Epithelial cell of esophagus (primary cell): Measurements from ENCODE around the gene SERTAD2.
A peak's percentile ranks its signal among the peaks of the same experiment; 100 is the strongest.

Experiments
- DNase-seq: peaks from one replicate; pipeline ENCODE4 v3.0.0; 2010; ENCODE audit warnings: low read depth
- H3K4me3 ChIP-seq: 2 replicates; pipeline ENCODE4 v1.5.1; 2011; ENCODE audit warnings: mild to moderate bottlenecking, low read length, control low read depth
- CTCF ChIP-seq: IDR thresholded peaks from 2 replicates; pipeline ENCODE4 v1.5.1; 2011; ENCODE audit warnings: low read depth, mild to moderate bottlenecking, low read length, control low read depth, inconsistent platforms; ENCODE audit not compliant: insufficient read depth; ENCODE audit errors: missing control alignments

The SERTAD2 gene

GRCh38 chr2:64653109-64654062, at the start of gene SERTAD2:
Gene SERTAD2, minus strand, starts transcription at chr2:64653913. Its CDS starts 17,042 bp downstream, at chr2:64636871.
- peak within 1 kb of the TSS; percentile 88 for H3K4me3 ChIP-seq
- peak; percentile 91 for DNase-seq
- TF ChIP-seq CTCF, result no peak

- peak; percentile 84 for DNase-seq
- no peak overlapping the region for H3K4me3 ChIP-seq
- TF ChIP-seq CTCF, result no peak
Measured at GRCh38 chr2:64700133-64700809, 46.6 kb upstream of the SERTAD2 start.

- no peak for TF ChIP-seq CTCF
- H3K4me3 ChIP-seq, result no peak overlapping the region
- DNase-seq, result no peak
Measured at GRCh38 chr2:64699712-64700111, 46.0 kb upstream of the SERTAD2 start.

GRCh38 chr2:64698668-64699444, 45.1 kb upstream of the SERTAD2 start:
- H3K4me3 ChIP-seq, result no peak overlapping the region
- DNase-seq, result peak; percentile 71
- TF ChIP-seq CTCF, result no peak

- no peak for TF ChIP-seq CTCF
- H3K4me3 ChIP-seq, result no peak overlapping the region
- no peak for DNase-seq
Measured at GRCh38 chr2:64698177-64698643, 44.5 kb upstream of the SERTAD2 start.

- no peak for TF ChIP-seq CTCF
- DNase-seq, result no peak
- H3K4me3 ChIP-seq, result no peak overlapping the region
Measured at GRCh38 chr2:64697297-64698176, 43.8 kb upstream of the SERTAD2 start.
